Activated gamma-delta T cell treated with anti-CD3 and anti-CD28 coated beads, Interleukin-2, amount 50 U/mL, for 16 hours (primary cell): ENCODE data around the gene PACSIN3.

ENCODE experiments used
- DNase-seq: peaks from one replicate; pipeline ENCODE4 v3.0.0-alpha.2; 2020; ENCODE audit warnings: low read depth

The PACSIN3 gene

GRCh38 chr11:47175746-47176327 lies 10.4 kb downstream of the PACSIN3 start:
- DNase-seq, result no peak

GRCh38 chr11:47172740-47173336 lies 13.4 kb downstream of the PACSIN3 start:
- no peak for DNase-seq

- no peak for DNase-seq
Observed at GRCh38 chr11:47171856-47172255, 14.4 kb downstream of the PACSIN3 start.

- DNase-seq, result no peak
Observed at GRCh38 chr11:47171061-47171838, 15.0 kb downstream of the PACSIN3 start.

GRCh38 chr11:47166368-47166767 lies 19.9 kb downstream of the PACSIN3 start:
- no peak for DNase-seq

- no peak for DNase-seq
Observed at GRCh38 chr11:47165253-47165840, 20.9 kb downstream of the PACSIN3 start.

GRCh38 chr11:47164321-47164720 lies 21.9 kb downstream of the PACSIN3 start:
- DNase-seq, result no peak

GRCh38 chr11:47163898-47164297 lies 22.3 kb downstream of the PACSIN3 start:
- no peak for DNase-seq

GRCh38 chr11:47163193-47163592 lies 23.0 kb downstream of the PACSIN3 start:
- no peak for DNase-seq

GRCh38 chr11:47162426-47162825 lies 23.8 kb downstream of the PACSIN3 start:
- no peak for DNase-seq

GRCh38 chr11:47161890-47162289 lies 24.3 kb downstream of the PACSIN3 start:
- no peak for DNase-seq

GRCh38 chr11:47161134-47161854 lies 24.9 kb downstream of the PACSIN3 start:
- peak; percentile 36 for DNase-seq

GRCh38 chr11:47160753-47161133 lies 25.5 kb downstream of the PACSIN3 start:
- DNase-seq, result no peak

- no peak for DNase-seq
Observed at GRCh38 chr11:47158242-47158641, 28.0 kb downstream of the PACSIN3 start.

GRCh38 chr11:47157805-47158204 lies 28.4 kb downstream of the PACSIN3 start:
- no peak for DNase-seq

- no peak for DNase-seq
Observed at GRCh38 chr11:47156951-47157350, 29.3 kb downstream of the PACSIN3 start.

GRCh38 chr11:47156333-47156732 lies 29.9 kb downstream of the PACSIN3 start:
- DNase-seq, result no peak

- DNase-seq, result no peak
Observed at GRCh38 chr11:47155879-47156278, 30.4 kb downstream of the PACSIN3 start.

- DNase-seq, result no peak
Observed at GRCh38 chr11:47154616-47155570, 31.3 kb downstream of the PACSIN3 start.

- DNase-seq, result peak; percentile 24
Observed at GRCh38 chr11:47152953-47153950, 33.0 kb downstream of the PACSIN3 start.
